HL-60/S4 treated with phorbol 12-myristate 13-acetate at 8.2 ng/mL for 4 days and 3 days (cell line): ENCODE measurements around the gene ACAP2.
"Not testable (repeated sequence)": the region's sequence is repeated elsewhere in the genome, so short reads cannot be mapped to it uniquely, and the experiment has no call there.

Experiments
- in situ Hi-C: fragments of 300-500 bp; cut with MboI; formaldehyde crosslinking; loops from 2 replicates; pipeline ENCODE4 v1.15.0; 2022; ENCODE audit warnings: low sequenced_read_pairs

Gene ACAP2

DNA sequence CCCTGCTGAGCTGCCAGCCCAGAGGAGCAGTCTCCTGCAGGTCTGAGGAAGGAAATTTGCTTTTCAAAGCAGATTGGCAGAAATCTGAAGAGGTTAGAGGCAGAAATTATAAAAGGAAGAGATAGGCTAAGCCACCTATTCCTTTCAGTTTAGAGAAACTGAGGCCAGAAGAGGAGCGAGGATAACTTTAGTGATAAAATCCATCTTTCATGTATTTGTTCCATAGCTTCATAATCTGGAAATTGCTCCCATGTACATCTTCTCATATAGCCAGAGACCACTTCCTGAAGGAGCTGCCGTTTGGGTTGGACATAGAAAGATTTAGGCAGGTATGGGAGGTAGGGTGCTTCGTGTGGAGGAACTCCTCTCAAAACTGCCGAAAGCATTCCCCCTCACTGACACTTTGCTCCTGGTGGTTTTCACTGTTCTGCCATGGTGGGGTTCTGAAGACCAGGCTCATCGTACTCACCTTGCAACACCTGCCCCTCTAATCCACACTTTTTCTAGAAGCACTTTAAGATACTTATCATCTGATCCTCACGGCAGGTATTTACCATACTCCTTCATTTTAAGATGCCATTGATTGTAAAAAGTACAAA is 670 bp upstream of the ACAP2 start:
- in situ Hi-C loops = no loop called here

DNA sequence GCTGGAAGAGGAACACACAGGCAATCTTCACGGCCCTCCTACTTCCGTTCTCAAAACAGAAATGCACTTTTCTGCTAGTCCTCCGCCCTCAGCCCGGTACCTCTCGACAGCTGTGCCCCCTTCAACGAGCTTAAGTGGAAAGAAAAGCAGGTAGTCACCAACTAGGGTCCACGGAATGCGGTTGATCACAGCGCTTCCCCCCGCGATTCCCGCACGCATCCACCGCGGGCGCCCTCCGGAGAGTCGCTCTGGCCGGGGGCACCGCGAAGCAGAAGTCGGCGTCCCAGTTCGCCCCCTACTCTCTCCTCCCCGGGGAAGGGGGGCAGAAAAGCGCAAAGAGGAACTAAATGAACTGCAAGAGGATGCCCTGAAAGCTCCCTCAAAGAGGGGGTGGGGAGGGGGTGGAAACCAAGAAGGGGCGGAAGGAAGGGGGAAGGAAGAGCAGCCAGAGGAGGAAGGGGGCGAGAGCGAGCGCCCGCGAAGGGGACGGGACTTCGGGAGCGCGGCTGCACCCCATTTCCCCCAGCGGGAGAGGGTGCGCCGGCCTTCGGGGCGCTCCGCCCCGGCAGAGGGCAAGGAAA is 738 bp downstream of the ACAP2 start:
- in situ Hi-C loops = no loop called here

DNA sequence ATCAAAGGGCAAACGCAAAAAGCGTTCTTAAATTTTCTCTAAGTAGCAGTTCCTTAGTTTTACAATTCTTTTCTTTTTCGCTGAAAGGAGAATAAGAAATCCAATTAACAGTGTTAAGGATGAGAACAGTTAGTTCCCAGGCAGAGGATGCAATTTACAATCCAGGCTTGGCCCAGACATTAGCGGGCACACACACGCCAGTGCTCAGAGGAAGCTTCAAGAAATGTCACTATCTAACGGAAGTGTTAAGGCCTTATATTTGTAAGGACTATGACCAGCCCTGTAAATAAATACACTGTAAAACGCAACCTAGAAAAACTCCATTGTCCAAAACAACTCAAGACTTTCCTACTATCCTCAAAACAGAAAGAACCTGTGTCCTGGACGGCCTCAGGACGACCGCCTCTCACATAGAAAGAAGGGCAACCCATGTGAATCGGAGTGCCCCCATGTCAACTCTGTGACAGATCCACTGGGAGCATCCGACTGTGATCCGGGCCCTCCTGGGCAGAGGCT is 1.3 kb downstream of the ACAP2 start:
- in situ Hi-C loops = no loop called here

DNA sequence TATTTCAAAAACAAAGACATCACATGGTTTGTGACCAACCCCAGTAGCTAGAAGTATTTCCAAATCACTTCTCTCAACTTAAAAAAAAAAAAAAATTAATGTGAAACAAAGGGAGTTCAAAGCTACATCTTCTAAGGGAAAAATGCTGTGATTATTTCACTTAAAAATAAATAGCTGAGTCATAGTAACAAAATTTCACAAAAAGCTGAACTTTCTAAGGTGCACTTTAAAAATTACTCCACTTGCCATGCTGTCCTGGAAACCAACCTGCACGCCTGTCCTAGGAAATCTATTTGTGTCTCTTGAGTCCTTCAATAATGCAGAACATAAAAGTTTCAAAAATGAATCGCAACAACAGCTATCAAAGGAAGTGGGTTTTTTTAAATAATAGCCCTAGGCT is 1.8 kb downstream of the ACAP2 start:
- in situ Hi-C loops = no loop called here

DNA sequence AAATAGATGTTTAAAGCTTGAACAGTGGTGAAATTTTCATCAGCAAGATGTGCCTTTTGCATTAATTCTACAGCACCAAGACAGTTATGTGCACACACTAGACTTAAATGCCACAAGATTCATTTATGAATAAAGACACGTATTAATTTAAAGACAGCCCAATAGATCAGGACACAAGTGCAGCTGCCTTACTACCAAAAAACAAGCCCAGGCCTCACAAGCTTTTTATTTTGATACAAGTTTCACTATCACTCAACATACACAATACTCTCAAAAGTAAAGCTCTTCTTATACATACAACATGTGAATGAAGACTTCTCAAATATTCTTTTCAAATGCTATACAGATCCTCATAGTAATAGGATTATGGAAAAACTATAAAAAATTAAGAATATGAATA is 2.4 kb downstream of the ACAP2 start:
- in situ Hi-C loops = no loop called here

DNA sequence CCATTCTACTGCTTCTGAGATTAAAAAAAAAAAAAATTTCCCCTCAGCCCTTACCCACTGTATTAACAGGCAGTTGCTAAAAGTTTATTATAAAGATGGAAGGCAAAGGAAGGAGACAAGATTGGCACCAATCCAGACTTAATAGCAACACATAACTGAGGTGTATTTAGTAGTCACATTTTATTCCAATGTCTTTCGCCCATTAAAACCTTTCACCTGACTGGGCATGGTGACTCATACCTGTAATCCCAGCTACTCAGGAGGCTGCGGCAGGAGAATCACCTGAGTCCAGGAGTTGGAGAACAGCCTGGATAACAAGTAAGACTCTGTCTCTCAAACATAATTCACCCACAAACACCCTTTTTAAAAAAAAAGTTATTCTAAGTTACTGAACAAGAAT is 4.4 kb downstream of the ACAP2 start:
- in situ Hi-C loops = no loop called here

DNA sequence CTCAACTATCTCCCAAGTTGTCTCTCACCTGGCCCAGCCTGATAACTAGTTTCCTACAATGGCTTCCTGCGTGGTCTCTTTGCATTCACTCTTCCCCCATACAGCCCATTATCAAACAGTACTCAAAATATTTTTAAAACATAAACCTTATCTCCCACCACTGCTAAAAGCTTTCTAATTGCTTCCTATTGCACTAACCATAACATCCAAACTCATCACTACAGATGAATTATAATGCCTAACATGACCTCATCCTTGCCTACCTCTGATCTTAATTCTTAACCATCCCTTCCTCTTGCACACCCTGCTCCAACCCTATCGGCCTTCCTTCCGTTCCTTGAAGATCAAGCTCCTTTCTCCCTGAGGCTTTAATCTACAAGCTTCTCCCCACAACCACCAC is 17.0 kb downstream of the ACAP2 start:
- in situ Hi-C loops = no loop called here

DNA sequence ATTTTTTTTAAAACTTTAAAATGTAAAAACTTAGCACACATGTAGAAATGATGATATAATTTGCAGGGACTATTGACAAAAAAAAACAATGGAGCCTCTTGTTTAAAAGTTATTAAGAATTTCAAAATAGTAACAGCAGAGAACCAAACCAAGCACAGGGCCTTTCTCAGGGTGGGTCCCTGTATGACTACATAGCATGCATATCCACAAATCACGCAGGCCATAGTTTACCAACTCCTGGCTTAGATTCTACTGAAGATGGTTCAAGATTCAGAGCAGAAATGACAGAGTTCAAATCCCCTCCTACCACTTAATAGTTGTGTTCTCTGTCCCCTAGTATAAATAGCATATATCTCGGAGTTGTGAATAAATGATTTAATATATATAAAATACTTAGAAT is 19.0 kb downstream of the ACAP2 start:
- in situ Hi-C loops = no loop called here

DNA sequence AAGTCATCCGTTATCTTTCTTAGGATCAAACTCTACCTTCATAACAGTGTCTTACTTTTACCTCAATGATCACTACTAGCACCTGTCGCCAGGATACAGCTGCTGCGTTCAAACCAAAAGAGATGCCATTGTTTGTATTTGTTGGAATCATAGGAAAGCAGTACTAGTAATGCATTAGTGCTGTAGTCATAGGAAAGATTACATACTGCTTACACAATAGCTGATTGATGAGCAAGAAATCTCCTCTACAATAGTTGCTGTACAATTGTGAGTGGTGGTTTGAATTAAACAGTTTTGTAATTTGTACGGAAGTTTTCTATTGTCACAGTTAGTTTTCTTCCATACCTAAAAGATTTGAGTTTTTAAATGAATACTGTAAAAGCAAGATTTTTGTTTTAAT is 21.4 kb downstream of the ACAP2 start:
- in situ Hi-C loops = no loop called here

DNA sequence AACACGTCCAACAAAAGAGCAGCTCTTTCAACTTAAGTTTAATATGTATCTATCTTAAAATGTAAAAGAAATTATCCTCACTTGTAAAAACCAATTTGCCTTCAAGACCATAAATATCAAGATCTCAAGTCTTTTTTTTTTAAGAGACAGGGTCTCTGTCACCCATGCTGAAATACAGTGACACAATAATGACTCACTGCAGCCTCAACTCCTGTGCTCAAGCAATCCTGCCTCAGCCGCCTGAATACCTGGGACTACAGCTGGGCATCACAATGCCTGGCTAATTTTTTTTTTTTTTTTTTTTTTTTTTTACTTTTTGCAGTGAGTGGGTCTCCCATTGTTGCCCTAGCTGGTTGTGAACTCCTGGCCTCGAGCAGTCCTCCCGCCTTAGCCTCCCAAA is 26.0 kb downstream of the ACAP2 start:
- in situ Hi-C loops = no loop called here

DNA sequence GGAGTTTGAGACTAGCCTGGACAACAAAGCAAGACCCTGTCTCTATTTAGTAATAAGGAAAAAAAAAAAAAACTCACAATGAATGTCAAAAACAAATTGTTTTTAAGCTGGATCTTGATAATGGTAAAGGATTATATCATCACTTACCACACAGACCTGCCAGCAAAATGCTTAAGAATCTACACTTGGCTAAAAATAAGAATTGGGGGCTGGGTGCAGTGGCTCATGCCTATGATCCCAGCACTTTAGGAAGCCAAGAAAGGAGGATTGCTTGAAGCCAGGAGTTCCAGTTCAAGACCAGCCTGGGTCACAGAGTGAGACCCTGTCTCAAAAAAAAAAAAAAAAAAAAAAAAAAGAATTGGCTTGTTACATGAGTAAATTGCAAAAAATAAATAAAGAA is 31.0 kb downstream of the ACAP2 start:
- in situ Hi-C loops = no loop called here

DNA sequence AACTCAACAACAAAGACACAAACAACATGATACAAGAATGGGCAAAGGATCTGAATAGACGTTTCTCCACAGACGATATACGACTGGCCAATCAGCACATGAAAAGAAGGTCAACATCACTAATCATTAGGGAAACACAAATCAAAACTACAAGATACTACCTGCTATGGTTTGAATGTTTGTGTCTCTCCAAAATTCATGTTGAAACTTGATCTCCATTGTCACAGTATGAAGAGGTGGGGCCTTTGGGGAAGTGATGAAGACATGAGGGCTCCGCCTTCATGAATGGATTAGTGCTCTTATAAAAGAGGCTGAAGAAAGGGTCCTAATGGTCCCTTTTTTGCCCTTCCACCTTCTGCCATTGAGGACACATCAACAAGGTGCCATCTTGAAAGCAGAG is 32.3 kb downstream of the ACAP2 start:
- in situ Hi-C loops = no loop called here

DNA sequence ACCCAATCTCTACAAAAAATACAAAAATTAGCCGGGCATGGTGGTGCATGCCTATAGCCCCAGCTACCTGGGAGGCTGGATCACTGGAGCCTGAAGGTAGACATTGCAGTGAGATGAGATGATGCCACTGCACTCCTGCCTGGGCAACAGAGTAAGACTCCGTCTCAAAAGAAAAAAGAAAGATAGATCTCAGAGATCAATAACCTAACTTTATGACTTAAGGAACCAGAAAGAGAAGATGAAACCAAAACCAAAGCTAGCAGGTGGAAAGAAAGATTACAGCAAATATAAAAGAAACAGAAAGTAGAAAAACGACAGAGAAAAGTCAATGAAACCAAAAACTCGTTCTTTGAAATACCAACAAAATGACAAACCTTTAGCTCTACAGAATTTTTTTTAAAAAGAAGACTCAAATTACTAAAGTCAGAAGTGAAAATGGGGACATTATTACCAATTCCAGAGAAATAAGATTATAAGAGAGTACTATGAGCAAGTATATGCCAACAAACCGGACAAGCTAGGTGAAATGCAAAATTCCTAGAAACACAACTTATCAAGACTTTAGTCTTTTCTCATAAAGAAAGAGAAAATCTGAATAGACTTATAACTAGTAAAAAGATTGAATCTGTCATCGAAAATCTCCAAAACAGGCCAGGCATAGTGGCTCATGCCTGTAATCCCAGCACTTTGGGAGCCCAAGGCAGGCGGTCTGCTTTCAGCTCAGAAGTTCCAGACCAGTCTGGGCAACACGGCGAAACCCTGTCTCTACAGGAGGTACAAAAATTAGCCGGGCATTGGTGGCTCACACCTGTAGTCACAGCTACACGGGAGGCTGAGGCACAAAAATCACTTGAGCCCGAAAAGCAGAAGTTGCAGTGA is 35.0 kb downstream of the ACAP2 start:
- in situ Hi-C loops = no loop called here

DNA sequence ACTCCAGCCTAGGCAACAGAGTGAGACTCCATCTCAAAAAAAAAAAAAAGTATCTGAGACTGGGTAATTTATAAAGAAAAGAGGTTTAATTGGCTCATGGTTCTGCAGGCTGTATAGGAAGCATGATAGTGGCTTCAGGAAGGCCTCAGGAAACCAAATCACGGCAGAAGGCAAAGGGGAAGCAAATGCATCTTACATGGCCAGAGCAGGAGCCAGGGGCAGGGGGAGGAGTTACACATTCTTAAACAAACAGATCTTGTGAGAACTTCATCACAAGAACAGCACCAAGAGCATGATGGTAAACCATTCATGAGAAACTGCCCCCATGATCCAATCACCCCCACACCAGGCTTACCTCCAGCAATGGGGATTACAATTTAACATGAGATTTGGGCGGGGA is 37.2 kb downstream of the ACAP2 start:
- in situ Hi-C loops = no loop called here

DNA sequence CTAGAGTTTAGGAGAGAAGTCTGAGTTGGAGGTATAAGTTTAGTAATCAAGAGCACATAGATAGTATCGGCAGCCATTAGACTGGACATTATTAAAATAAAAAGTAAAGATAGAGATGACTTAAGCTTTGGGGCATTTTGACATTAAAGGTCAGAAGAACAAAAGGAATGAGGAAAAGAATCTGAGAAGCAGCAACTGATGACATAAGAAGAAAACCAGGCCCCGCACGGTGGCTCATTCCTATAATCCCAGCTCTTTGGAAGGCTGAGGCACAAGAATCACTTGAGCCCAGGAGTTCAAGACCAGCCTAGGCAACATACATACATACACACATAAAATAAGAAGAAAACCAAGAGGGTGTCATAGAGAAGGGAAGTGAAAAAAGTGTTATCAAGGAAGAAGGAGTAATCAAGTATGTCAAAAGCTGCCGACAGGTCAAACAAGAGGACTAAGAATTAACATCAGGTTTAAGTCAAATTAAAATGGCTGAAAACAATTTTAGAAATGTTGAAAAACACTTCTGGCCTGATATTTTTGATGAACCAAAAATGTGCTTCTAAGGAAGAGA is 38.9 kb downstream of the ACAP2 start:
- in situ Hi-C loops = no loop called here

DNA sequence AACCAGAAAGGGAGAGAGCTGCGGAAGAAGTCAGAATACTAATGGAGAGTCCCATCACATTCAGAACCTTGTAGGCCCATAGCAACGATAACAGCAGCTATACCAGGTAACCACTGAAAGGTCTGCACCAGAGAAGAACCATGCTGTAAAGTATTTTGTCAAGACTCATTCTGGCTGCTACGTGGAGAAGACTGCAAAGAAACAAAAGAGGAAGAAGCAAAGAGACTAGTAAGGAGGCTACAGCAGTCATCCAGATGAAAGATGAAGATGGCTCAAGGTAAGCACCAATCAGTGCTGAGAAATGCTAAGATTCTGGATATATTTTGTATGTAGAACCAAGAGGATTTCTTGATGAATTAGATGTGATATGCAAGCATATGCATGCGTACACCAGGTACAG is 39.6 kb downstream of the ACAP2 start:
- in situ Hi-C loops = no loop called here

DNA sequence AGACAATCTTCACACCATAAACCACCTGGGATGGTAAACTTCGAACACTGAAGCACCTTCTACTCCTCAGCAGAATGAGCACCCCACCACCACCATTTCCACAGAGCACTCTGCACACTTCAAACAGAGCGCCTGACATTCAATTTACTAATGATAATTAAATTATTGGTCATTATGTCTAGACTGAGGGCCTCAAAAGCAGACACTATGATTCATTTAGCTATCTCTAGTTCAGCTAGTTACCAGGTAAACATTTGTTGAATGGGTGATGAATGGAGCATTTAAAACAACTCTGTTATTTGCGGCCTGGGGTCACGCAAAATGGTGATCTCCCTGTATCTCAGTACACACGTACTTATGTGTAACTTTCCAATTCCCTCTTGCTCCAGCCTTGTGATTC is 40.9 kb downstream of the ACAP2 start:
- in situ Hi-C loops = no loop called here

DNA sequence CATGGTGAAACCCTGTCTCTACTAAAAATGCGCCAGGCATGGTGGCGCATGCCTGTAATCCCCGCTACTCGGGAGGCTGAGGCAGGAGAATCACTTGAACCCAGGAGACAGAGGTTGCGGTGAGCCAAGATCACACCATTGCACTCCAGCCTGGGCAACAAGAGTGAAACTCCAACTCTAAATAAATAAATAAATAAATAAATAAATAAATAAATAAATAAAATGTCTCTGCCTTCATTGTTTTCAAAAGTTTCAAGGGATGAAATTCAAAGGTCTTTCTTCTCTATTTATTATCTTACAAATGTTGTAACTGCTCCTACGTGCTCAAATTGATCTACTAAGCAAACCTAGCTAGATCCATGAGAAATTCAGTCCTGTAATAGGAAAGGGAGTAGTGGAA is 44.4 kb downstream of the ACAP2 start:
- in situ Hi-C loops = not testable (repeated sequence)

DNA sequence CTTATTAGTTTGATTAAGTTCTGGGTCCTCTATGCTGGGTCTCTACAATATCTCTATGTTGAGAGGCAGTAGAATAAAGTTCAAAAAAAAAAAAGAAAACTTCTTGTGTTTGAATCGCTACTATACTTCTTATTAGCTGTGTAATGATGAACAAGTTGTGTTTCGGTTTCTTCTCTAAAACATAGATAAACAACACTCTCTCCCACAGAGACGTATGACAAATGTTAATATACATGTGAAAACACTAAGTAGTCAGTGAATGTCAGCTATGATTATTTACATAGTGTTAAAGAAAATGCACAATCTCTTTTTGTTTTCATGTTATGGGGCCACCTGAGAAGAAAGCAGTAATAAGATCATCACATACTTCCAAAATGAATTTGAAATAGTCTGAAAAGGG is 45.3 kb downstream of the ACAP2 start:
- in situ Hi-C loops = no loop called here

DNA sequence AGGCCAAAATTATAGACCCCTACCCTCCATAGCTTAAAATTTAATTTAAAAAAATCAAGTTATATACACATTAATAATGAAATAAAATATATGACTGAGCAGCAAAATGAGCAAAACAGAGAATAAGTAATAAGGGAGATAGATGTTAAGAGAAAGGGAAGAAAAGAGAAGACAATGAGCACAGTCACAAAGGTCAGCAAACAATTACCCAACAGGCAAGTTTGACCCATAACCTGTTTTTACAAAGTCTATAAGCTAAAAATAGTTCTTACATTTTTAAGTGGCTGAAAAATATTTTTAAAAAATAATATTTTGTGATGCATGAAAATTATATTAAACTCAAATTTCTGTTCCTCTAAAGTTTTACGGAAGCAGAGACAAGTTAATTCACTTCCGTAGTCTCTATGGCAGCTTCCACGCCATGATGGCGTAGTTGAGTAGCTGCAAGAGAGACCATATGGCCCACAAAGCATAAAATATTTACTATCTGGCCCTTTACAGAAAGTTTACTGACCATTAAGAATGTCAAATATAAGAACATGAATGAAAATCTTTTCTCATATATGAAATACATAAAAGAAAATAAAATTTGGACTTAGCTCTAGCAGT is 47.5 kb downstream of the ACAP2 start:
- in situ Hi-C loops = no loop called here

DNA sequence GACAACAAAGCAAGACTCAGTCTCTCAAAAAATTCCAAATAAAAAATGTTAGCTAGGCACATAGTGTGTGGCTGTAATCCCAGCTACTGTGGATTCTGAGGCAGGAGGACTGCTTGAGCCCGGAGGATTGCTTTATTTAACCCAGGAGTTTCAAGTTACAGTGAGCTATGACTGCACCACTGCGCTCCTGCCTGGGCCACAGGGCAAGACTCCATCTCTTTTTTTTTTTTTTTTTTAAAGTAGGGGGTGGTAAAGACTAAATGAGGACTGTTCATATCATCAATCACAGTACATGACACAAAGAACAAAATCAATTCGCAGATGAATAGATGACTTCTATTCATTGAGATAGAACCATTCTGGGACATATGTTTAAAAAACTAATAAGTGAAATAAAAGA is 48.1 kb downstream of the ACAP2 start:
- in situ Hi-C loops = no loop called here
